ENCODE data around the gene CIBAR2.
A peak's percentile ranks its signal among the peaks of the same experiment; 100 is the strongest.

The CIBAR2 gene

GRCh38 chr16:85150331-85150940 lies 38.2 kb upstream of the CIBAR2 start:
- no peak overlapping the region for H3K27ac Mint-ChIP-seq
- H3K4me3 Mint-ChIP-seq = no peak overlapping the region
- no peaks in the 10 kb centered on the region for H3K9me3 Mint-ChIP-seq
- DNase-seq = no peak
- peaks cover 3% of the 10 kb centered on the region for H3K36me3 Mint-ChIP-seq (ENCODE audit: insufficient read depth)
- ATAC-seq (replicated peaks) = no peak
- no peaks in the 10 kb centered on the region for H3K4me1 Mint-ChIP-seq (ENCODE audit: low read depth in 2 of 2)
- peaks cover 2 to 27% of the 10 kb centered on the region in 2 donors for H3K27me3 Mint-ChIP-seq

- H3K27ac Mint-ChIP-seq = no peak overlapping the region
- no peaks in the 10 kb centered on the region for H3K4me1 Mint-ChIP-seq (ENCODE audit: low read depth in 2 of 2)
- no peaks in the 10 kb centered on the region for H3K9me3 Mint-ChIP-seq
- no peak overlapping the region for H3K4me3 Mint-ChIP-seq
- no peak for DNase-seq
- peaks cover 3% of the 10 kb centered on the region for H3K36me3 Mint-ChIP-seq (ENCODE audit: insufficient read depth)
- peaks cover 5 to 34% of the 10 kb centered on the region in 2 donors for H3K27me3 Mint-ChIP-seq
- ATAC-seq (replicated peaks) = no peak
Observed at GRCh38 chr16:85149776-85150175, 37.5 kb upstream of the CIBAR2 start.

- no peak overlapping the region for H3K27ac Mint-ChIP-seq
- no peaks in the 10 kb centered on the region for H3K4me1 Mint-ChIP-seq (ENCODE audit: low read depth in 2 of 2)
- DNase-seq (no peak), ATAC-seq (replicated peaks) (no peak)
- H3K9me3 Mint-ChIP-seq = no peaks in the 10 kb centered on the region
- no peak overlapping the region for H3K4me3 Mint-ChIP-seq
- H3K27me3 Mint-ChIP-seq = peaks cover 5 to 42% of the 10 kb centered on the region in 2 donors
- H3K36me3 Mint-ChIP-seq (ENCODE audit: insufficient read depth) = peaks cover 4% of the 10 kb centered on the region
Observed at GRCh38 chr16:85148931-85149330, 36.7 kb upstream of the CIBAR2 start.

GRCh38 chr16:85146922-85147651 lies 34.8 kb upstream of the CIBAR2 start:
- H3K27ac Mint-ChIP-seq = no peak overlapping the region
- H3K36me3 Mint-ChIP-seq (ENCODE audit: insufficient read depth) = peaks cover 6% of the 10 kb centered on the region
- H3K4me3 Mint-ChIP-seq = no peak overlapping the region
- H3K4me1 Mint-ChIP-seq (ENCODE audit: low read depth in 2 of 2) = no peaks in the 10 kb centered on the region
- DNase-seq (no peak), ATAC-seq (replicated peaks) (no peak)
- H3K27me3 Mint-ChIP-seq = peaks cover 5 to 60% of the 10 kb centered on the region in 2 donors
- H3K9me3 Mint-ChIP-seq = no peaks in the 10 kb centered on the region

GRCh38 chr16:85146532-85146797 lies 34.2 kb upstream of the CIBAR2 start:
- H3K27me3 Mint-ChIP-seq = peaks cover 5 to 65% of the 10 kb centered on the region in 2 donors
- H3K4me1 Mint-ChIP-seq (ENCODE audit: low read depth in 2 of 2) = no peaks in the 10 kb centered on the region
- peaks cover 6% of the 10 kb centered on the region for H3K36me3 Mint-ChIP-seq (ENCODE audit: insufficient read depth)
- H3K9me3 Mint-ChIP-seq = no peaks in the 10 kb centered on the region
- no peak overlapping the region for H3K4me3 Mint-ChIP-seq
- no peak overlapping the region for H3K27ac Mint-ChIP-seq
- no peak for DNase-seq
- ATAC-seq (replicated peaks) = no peak

GRCh38 chr16:85145734-85146531 lies 33.7 kb upstream of the CIBAR2 start:
- H3K27ac Mint-ChIP-seq = no peak overlapping the region
- H3K36me3 Mint-ChIP-seq (ENCODE audit: insufficient read depth) = peaks cover 6% of the 10 kb centered on the region
- no peak for DNase-seq
- no peaks in the 10 kb centered on the region for H3K9me3 Mint-ChIP-seq
- no peak overlapping the region for H3K4me3 Mint-ChIP-seq
- peaks cover 5 to 65% of the 10 kb centered on the region in 2 donors for H3K27me3 Mint-ChIP-seq
- no peak for ATAC-seq (replicated peaks)
- no peaks in the 10 kb centered on the region for H3K4me1 Mint-ChIP-seq (ENCODE audit: low read depth in 2 of 2)

- H3K4me3 Mint-ChIP-seq = no peak overlapping the region
- no peaks in the 10 kb centered on the region for H3K9me3 Mint-ChIP-seq
- peaks cover 6% of the 10 kb centered on the region for H3K36me3 Mint-ChIP-seq (ENCODE audit: insufficient read depth)
- H3K4me1 Mint-ChIP-seq (ENCODE audit: low read depth in 2 of 2) = no peaks in the 10 kb centered on the region
- DNase-seq (no peak), ATAC-seq (replicated peaks) (no peak)
- no peak overlapping the region for H3K27ac Mint-ChIP-seq
- peaks cover 7 to 66% of the 10 kb centered on the region in 2 donors for H3K27me3 Mint-ChIP-seq
Observed at GRCh38 chr16:85145188-85145587, 32.9 kb upstream of the CIBAR2 start.

GRCh38 chr16:85144026-85144915 lies 32.0 kb upstream of the CIBAR2 start:
- ATAC-seq (replicated peaks) = no peak
- H3K4me3 Mint-ChIP-seq = no peak overlapping the region

GRCh38 chr16:85142771-85143211 lies 30.5 kb upstream of the CIBAR2 start:
- Mint-ChIP-seq H3K4me3 (no peak overlapping the region), H3K4me1 (ENCODE audit: low read depth in 2 of 2) (peaks cover under 1 to 3% of the 10 kb centered on the region in 2 donors), H3K36me3 (ENCODE audit: insufficient read depth) (peaks cover 3% of the 10 kb centered on the region), H3K9me3 (no peaks in the 10 kb centered on the region), H3K27ac (peak overlapping the region in 1 of 2 donors; percentile 38), H3K27me3 (peaks cover 31 to 90% of the 10 kb centered on the region in 2 donors)
- no peak for ATAC-seq (replicated peaks)
- no peak for DNase-seq

More at GRCh38 chr16:85144026-85144915, 32.0 kb upstream of the CIBAR2 start:
- H3K4me1 Mint-ChIP-seq (ENCODE audit: low read depth in 2 of 2) = no peaks in the 10 kb centered on the region
- H3K36me3 Mint-ChIP-seq (ENCODE audit: insufficient read depth) = peaks cover 4% of the 10 kb centered on the region
- H3K27ac Mint-ChIP-seq = no peak overlapping the region
- H3K27me3 Mint-ChIP-seq = peaks cover 16 to 75% of the 10 kb centered on the region in 2 donors
- no peaks in the 10 kb centered on the region for H3K9me3 Mint-ChIP-seq
- DNase-seq = no peak

- H3K27me3 Mint-ChIP-seq = peaks cover 35 to 92% of the 10 kb centered on the region in 2 donors
- H3K4me3 Mint-ChIP-seq = no peak overlapping the region
- peaks cover 3% of the 10 kb centered on the region for H3K36me3 Mint-ChIP-seq (ENCODE audit: insufficient read depth)
- peaks cover 2 to 6% of the 10 kb centered on the region in 2 donors for H3K4me1 Mint-ChIP-seq (ENCODE audit: low read depth in 2 of 2)
- DNase-seq (no peak), ATAC-seq (replicated peaks) (no peak)
- H3K9me3 Mint-ChIP-seq = no peaks in the 10 kb centered on the region
- no peak overlapping the region for H3K27ac Mint-ChIP-seq
Observed at GRCh38 chr16:85142129-85142513, 29.8 kb upstream of the CIBAR2 start.

GRCh38 chr16:85141491-85142128 lies 29.3 kb upstream of the CIBAR2 start:
- peaks cover 3% of the 10 kb centered on the region for H3K36me3 Mint-ChIP-seq (ENCODE audit: insufficient read depth)
- no peak overlapping the region for H3K4me3 Mint-ChIP-seq
- H3K4me1 Mint-ChIP-seq (ENCODE audit: low read depth in 2 of 2) = peaks cover 5 to 6% of the 10 kb centered on the region in 2 donors
- ATAC-seq (replicated peaks) = no peak
- no peak overlapping the region for H3K27ac Mint-ChIP-seq
- DNase-seq = no peak
- no peaks in the 10 kb centered on the region for H3K9me3 Mint-ChIP-seq
- peaks cover 38 to 92% of the 10 kb centered on the region in 2 donors for H3K27me3 Mint-ChIP-seq

GRCh38 chr16:85140455-85141012 lies 28.3 kb upstream of the CIBAR2 start:
- Mint-ChIP-seq H3K27ac (no peak overlapping the region), H3K36me3 (ENCODE audit: insufficient read depth) (peaks cover 3% of the 10 kb centered on the region), H3K4me3 (no peak overlapping the region), H3K27me3 (peaks cover 47 to 91% of the 10 kb centered on the region in 2 donors), H3K4me1 (ENCODE audit: low read depth in 2 of 2) (peaks cover 6 to 7% of the 10 kb centered on the region in 2 donors), H3K9me3 (no peaks in the 10 kb centered on the region)
- DNase-seq (no peak), ATAC-seq (replicated peaks) (no peak)
